ENCODE measurements around the gene ERN1. TPM values are rescaled to one million over a fixed set of nuclear protein-coding genes. Genes with fewer than 3 reads are reported as not detected.

ERN1 gene
- total RNA-seq, 4 donors from 2014 or later: 4.4 to 56.5 (median 15.0) TPM

GRCh38 chr17:64067657-64068056, 62.3 kb downstream of the ERN1 start:
- Histone ChIP-seq H3K36me3 (no peaks in the 10 kb centered on the region), H3K4me3 (no peak overlapping the region), H3K27me3 (no peaks in the 10 kb centered on the region), H3K27ac (no peak overlapping the region), H3K9me3 (peaks cover 0 to 4% of the 10 kb centered on the region in 2 donors), H3K4me1 (no peaks in the 10 kb centered on the region)
- intact Hi-C loops (cut with DNase I; ENCODE audit: low total_unique reads): loop anchor here (10.0 kb wide), 1 partner anchor 67 kb away; the partner anchor contains the start of gene ERN1
- DNase-seq: no peak
- no peak for TF ChIP-seq CTCF (IDR thresholded peaks at IDR 0.05)
- no peak for TF ChIP-seq POLR2A (IDR thresholded peaks at IDR 0.05)

GRCh38 chr17:64066716-64067115, 63.2 kb downstream of the ERN1 start:
- H3K27ac ChIP-seq: no peak overlapping the region
- H3K4me3 ChIP-seq: no peak overlapping the region
- TF ChIP-seq POLR2A (IDR thresholded peaks at IDR 0.05): no peak
- no peak for TF ChIP-seq CTCF (IDR thresholded peaks at IDR 0.05)
- H3K36me3 ChIP-seq: no peaks in the 10 kb centered on the region
- DNase-seq: no peak
- intact Hi-C loops (cut with DNase I; ENCODE audit: low total_unique reads): loop anchor here (10.0 kb wide), 1 partner anchor 68 kb away; the partner anchor contains the start of gene ERN1
- H3K27me3 ChIP-seq: no peaks in the 10 kb centered on the region
- peaks cover 0 to 4% of the 10 kb centered on the region in 2 donors for H3K9me3 ChIP-seq
- no peaks in the 10 kb centered on the region for H3K4me1 ChIP-seq

- Histone ChIP-seq H3K9me3 (peaks cover 0 to 4% of the 10 kb centered on the region in 2 donors), H3K27me3 (no peaks in the 10 kb centered on the region), H3K4me3 (no peak overlapping the region), H3K27ac (no peak overlapping the region), H3K36me3 (no peaks in the 10 kb centered on the region), H3K4me1 (no peaks in the 10 kb centered on the region)
- TF ChIP-seq POLR2A (IDR thresholded peaks at IDR 0.05) (no peak), CTCF (IDR thresholded peaks at IDR 0.05) (no peak)
- no peak for DNase-seq
- intact Hi-C loops (cut with DNase I; ENCODE audit: low total_unique reads): loop anchor here (10.0 kb wide), 1 partner anchor 70 kb away; the partner anchor contains the start of gene ERN1
Measured at GRCh38 chr17:64065161-64065560, 64.8 kb downstream of the ERN1 start.

- Histone ChIP-seq H3K9me3 (peaks cover 0 to 2% of the 10 kb centered on the region in 2 donors), H3K27me3 (no peaks in the 10 kb centered on the region), H3K36me3 (no peaks in the 10 kb centered on the region), H3K4me1 (no peaks in the 10 kb centered on the region), H3K27ac (no peak overlapping the region), H3K4me3 (no peak overlapping the region)
- TF ChIP-seq CTCF (IDR thresholded peaks at IDR 0.05): no peak
- TF ChIP-seq POLR2A (IDR thresholded peaks at IDR 0.05): no peak
- intact Hi-C loops (cut with DNase I; ENCODE audit: low total_unique reads): loop anchor here (10.0 kb wide), 1 partner anchor 70 kb away; the partner anchor contains the start of gene ERN1
- no peak for DNase-seq
Measured at GRCh38 chr17:64064331-64064730, 65.6 kb downstream of the ERN1 start.

GRCh38 chr17:64063766-64064224, 66.1 kb downstream of the ERN1 start:
- H3K27me3 ChIP-seq: no peaks in the 10 kb centered on the region
- H3K4me1 ChIP-seq: no peaks in the 10 kb centered on the region
- DNase-seq: peak; percentile 57 to 62
- H3K27ac ChIP-seq: peak overlapping the region in 1 of 2 donors; percentile 29
- no peaks in the 10 kb centered on the region for H3K36me3 ChIP-seq
- intact Hi-C loops (cut with DNase I; ENCODE audit: low total_unique reads): loop anchor here (10.0 kb wide), 1 partner anchor 71 kb away; the partner anchor contains the start of gene ERN1
- TF ChIP-seq POLR2A (IDR thresholded peaks at IDR 0.05) (no peak), CTCF (IDR thresholded peaks at IDR 0.05) (peak; percentile 38 to 67 (median 46))
- no peak overlapping the region for H3K4me3 ChIP-seq
- H3K9me3 ChIP-seq: no peaks in the 10 kb centered on the region
